HG03558 (cell line): Measurements from ENCODE around the gene MUSK.
"Not testable (repeated sequence)": the region's sequence is repeated elsewhere in the genome, so short reads cannot be mapped to it uniquely, and the experiment has no call there.

Experiments used
- ATAC-seq: cut with Tn5 transposase; IDR thresholded peaks from one replicate; pipeline ENCODE4 v1.9.1; 2021; ENCODE audit warnings: moderate number of reproducible peaks; ENCODE audit not compliant: unreplicated experiment; ENCODE audit errors: extremely low read depth

MUSK gene

DNA sequence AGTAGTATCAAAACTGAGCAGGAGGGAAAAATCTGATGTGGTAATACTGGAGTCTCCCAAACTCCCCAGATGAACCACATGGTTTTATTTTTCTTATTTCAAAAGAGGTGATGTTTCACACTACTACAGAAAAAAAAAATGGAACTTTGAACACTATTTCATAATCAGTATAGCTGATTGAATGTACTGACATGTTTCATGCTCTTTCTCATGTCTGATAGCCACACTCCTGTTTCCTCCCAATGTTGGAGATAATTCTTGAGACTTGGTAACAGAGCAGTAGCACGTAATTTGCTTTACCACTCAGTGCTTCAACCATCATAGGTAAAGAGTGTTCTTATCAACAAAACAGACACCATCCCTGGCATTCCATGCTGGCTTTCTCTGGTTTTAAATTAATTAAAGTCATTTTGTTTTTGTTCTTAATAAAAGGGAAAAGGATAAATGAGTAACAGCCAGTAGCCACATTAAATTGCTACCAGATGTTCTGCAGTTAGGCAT is 85.2 kb downstream of the MUSK start:
- no peak for ATAC-seq

DNA sequence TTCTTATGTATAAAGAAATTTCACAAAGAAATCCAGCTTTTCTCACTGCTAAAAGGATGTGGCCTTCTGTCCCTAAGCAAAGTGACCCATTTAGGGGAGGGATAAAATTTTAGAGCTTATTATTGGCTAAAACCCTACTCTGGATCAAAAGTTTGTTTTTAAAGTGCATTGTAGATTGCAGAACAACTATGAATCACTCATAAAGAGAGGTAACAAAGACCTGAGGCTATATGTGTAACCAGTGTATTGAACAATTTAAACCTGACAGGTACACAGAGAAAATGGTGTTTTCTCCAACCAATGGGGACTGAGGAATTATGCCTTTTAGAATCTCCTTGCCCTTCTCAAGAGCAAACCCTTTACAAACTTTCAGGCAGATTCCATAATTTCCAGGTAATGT is 86.6 kb downstream of the MUSK start:
- no peak for ATAC-seq

DNA sequence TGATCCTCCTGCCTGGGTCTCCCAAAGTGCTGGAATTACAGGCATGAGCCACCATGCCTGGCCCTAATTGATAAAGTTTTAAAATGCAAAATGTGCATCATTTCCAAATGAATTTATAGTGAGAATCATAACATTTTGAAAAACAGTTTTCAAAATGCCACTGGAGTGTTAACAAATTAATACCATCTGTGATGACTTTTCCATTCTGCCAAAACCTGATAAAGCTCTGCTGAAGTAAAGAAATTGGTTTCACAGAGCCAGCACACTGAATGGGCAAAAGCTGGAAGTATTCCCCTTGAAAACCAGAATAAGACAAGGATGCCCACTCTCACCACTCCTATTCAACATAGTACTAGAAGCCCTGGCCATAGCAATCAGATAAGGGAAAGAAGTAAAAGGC is 89.6 kb downstream of the MUSK start:
- no peak for ATAC-seq

DNA sequence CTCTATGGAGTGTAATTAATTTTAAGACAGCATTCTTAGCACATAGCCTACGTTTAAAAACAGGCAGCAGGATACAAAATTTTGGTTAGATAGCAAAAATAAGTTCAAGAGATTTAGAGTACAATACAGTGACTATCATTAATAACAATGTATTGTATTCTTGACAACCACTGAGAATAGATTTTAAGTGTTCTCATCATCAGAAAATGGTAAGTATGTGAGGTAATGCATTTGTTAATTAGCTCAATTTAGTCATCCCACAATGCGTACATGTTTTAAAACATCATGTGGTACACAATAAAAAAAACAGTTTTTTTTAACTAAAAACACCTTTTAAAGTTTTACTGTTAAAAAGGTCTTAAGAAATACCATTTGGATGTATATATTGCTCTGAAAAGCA is 94.2 kb downstream of the MUSK start:
- no peak for ATAC-seq

DNA sequence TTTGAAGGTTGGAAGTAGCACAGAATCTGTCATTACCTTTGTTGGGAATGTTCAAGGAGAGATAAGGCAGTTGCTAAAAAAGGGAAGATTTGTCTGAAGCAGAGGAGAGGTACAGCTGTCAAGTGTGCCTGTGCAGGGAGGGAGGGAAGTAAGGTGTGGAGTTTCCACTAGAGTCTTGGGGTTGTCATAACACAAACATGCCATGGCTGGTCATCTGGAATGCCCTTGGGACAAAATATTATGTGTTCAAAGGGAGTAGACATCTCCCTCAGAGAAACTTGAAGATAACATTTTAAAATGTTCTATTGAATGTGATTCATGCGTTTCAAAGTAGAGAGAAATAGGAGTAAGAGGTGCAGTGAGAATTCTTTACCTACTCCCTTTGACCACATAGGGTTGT is 95.0 kb downstream of the MUSK start:
- ATAC-seq: no peak

DNA sequence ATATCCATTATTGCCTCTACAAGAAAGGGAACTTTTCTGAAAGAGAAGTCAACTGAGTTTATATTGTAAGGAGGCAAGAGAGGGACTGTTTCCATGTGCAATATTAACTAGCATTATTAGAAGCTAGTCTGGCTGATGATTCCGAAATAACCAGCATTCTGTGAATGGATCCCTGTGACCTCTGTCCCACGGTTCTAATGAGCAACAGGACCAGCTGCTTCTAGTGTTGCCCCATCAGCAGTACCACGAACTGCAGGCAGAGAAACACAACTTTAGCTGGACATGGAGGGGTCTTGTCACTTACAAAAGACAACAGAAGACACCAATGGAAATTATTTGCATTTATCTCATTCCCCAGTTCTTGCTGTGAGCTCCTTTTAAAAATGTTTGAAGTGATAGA is 95.4 kb downstream of the MUSK start:
- no peak for ATAC-seq

DNA sequence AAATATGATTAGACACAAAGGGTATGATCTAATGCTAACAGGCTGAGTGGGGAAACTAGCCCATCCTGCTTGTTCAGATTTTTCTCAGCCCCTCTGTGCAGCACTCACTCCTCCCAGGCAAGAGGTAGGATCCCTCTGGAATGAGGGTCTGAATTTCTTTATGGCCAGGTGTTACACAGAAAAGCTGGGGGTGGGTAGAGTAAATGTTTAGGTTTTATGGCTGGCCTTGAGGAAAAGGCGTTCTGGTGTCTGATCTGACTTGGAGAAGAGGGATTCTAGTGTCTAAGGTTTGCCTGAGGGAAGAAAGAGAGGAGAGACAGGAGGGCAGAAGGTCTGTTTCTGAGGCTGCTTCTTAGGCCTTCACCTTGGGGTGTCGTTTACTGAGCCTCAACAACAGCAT is 97.3 kb downstream of the MUSK start:
- ATAC-seq: no peak

DNA sequence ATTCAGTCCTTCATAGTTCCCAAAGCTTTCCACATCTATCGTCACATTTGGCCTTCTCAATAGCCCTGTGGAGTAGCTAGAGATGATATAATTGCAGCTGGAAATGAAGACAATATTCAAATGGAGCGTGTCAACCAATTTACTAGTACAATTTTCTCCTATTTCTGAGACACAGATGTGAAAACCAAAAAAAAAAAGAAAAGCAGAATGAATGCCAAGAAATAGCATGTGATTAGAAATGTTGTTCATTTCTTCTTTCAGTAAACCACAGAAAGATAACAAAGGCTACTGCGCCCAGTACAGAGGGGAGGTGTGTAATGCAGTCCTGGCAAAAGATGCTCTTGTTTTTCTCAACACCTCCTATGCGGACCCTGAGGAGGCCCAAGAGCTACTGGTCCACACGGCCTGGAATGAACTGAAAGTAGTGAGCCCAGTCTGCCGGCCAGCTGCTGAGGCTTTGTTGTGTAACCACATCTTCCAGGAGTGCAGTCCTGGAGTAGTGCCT is 99.0 kb downstream of the MUSK start:
- ATAC-seq: no peak

DNA sequence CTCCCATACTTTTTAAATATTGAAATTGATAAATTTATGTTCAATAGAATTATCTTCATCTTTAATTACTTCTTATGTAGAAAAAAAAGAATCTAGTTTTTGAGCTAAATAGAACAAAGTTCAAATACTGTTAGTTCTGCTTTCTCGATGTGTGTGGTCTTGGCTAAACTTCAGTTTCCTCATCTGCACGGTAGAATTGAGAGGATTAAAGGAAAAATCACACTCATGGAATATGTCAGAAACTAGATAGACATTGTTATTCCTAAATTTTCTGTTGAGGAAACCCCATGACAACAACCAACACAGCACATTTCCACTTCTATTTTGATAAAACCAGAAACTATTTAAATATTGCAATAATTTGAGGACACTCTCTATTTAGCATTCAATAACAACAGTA is 100.3 kb downstream of the MUSK start:
- ATAC-seq: no peak

DNA sequence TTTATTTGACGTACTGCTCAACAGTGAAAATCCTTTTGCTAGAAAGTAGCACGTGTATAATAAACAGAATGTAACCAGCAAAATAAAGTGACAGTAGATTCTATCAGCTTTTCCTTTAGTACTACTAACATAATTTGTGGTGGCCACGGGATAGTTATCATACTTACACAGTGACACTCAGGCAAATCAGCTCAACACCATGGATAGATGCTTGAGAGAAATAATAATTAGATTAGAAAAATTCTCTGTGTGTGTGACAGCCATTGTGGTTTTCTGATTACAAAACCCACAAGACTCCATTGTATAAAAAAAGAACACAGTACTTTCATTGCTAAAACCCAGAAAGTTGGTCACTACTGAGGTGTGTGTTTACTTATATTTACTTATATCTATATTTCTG is 101.1 kb downstream of the MUSK start:
- ATAC-seq: no peak

DNA sequence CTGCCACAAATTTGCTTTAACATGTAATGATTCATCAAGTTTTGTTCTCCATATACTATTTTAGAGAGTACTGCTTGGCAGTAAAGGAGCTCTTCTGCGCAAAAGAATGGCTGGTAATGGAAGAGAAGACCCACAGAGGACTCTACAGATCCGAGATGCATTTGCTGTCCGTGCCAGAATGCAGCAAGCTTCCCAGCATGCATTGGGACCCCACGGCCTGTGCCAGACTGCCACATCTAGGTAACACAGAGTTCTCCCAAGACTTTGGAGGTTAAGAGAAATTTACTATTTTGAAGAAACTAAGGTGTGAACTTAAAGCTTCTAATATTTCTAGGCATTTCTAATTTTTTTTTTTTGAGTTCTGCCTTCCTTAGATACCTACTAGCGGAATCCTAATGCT is 107.1 kb downstream of the MUSK start:
- ATAC-seq: no peak

DNA sequence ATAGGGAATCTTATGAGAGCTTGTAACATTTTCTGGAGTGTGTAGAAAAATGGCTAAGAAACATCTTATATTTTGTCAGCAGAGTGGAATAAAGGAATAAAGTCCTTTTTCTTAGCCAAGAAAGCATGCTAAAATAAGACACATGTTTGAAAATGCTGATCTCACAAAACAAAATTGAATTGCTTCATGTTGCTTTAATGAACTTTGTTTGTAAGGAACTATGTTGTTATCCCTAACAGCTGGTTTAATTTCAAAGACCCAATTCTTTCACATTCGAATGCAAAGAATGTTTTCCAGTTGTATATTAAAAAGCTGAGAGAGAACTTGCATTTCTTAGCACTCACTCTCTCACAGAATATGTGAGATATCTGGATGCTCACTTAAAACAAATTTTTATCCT is 107.6 kb downstream of the MUSK start:
- ATAC-seq: no peak

DNA sequence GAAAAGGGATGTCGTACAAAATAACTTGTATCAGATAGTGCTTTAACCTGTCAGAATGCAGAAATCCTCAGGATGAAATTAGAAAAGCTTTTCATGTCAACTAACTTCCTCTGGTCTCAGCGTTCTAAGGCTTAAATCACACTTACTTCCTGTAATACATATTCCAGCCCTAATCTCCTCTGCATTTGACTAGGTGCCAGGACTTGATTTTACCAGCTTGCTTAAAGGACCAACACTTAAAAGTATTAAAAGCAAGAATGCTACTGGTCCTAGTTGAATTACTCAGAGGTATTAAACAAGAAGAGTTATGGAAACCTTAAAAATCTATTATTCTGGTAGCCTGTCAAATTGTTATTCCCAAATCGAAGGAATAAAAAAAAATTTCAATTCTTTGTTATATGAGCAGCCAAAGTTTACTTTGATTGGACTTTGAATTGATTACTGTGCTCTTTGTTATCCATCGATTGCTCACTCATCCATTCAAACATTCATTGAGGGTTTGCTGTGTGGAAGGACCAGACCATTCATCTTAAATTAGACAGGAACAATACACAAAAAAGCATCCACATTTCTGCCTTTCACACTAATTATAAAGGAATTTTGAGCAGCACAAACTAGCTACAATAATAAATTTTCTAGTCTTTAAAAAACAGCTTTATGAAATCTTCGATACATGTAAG is 108.7 kb downstream of the MUSK start:
- no peak for ATAC-seq

DNA sequence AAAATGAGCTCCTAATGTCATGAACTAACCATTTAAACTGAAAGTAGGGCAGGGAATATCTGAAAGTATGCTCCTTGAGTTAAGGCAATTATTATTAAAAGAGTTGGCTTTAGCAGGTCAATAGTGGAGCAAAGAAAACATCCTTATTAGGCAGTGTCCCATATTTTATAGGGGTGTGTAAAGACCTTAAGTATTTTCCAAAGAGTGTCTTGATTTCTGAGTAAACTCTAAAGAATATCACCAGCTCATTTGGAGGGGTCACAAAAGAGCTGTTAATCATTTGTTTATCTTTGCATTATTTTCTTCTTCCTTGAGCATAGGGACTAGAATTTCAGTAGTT is 109.3 kb downstream of the MUSK start:
- no peak for ATAC-seq

DNA sequence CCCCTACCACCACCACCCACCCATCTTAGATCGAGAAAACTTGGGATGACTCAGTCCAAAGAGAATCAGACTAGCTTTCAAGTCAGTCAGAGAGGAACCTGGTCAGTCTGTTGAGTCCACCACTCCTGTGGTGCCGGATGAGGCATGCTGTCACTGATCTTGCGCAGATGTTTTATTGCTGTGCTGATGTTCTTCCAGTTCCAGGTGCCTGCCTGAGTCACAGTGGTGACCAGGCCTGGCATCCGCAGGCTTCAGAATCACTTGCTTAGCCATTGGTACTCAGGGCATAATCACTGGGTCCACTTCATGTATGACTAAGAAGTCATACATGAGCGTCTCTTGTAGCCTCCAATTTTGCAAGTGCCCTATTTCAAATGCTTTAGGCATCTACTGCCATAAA is 114.1 kb downstream of the MUSK start:
- ATAC-seq: no peak

DNA sequence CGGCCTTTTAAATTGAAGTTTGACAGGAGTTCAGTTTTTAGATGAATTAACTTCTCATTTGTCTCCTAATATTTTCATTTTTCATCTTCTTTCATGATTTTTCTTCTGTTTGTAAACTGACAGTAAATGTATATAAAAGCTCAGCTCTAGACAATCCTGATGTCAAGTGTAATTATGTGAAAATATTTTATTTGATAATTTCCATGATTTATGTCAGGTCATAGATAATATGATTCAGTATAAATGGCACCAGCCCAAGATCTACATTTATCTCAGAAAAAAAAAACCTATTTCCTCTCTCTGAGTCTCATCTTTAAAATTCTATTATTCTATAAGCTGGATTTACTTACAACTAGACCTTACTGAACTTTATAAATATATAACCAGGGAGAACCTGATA is 115.7 kb downstream of the MUSK start:
- no peak for ATAC-seq

DNA sequence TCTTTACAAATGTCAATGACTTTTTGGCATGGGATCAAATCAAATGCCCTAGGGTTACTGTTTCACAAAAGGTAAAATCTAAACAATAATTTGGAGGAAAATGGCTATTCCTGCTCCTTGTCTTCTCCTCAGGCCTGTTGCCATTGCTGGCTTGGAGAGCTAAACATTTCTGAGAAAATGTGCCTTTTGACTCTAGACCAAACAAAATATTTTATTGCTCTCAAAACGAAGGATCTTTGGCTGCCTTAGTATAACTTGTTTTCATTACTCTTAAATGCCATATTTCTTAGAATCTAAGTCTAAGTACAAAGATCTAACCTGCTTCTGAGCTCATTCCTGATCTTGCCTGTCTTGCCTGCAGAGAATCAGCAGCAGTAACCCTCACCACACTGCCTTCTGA is 116.6 kb downstream of the MUSK start:
- no peak for ATAC-seq

DNA sequence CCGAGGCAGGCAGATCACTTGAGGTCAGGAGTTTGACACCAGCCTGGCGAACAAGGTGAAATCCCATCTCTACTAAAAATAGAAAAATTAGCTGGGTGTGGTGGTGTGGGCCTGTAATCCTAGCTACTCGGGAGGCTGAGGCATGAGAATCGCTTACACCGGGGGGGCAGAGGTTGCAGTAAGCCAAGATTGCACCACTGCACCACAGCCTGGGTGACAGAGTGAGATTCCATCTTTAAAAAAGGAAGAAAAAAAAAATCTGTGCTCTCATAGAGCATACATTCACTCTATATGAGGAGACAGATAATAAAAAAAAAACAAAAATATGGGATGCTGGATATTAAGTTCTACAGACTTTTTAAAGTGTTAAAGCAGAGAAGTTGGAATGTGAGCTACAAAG is 119.8 kb downstream of the MUSK start:
- ATAC-seq: not testable (repeated sequence)

DNA sequence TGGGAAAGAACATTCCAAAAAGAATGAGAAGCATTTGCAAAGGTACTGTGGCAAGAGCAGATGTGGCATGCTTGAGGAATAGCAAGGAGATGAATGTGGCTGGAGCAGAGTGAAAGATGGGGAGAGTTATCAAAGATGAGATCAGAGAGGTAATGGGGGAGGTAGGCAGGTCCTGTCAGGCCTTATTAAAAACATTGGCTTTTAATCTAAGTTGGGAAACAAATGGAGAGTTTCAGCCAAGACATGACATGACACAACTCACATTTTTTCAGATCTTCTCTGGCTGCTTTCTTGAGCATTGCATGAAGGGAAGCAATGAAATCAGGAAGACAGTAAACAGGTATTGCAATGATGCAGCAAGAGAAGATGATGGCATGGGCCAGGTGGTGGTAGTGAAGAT is 120.3 kb downstream of the MUSK start:
- ATAC-seq: no peak

DNA sequence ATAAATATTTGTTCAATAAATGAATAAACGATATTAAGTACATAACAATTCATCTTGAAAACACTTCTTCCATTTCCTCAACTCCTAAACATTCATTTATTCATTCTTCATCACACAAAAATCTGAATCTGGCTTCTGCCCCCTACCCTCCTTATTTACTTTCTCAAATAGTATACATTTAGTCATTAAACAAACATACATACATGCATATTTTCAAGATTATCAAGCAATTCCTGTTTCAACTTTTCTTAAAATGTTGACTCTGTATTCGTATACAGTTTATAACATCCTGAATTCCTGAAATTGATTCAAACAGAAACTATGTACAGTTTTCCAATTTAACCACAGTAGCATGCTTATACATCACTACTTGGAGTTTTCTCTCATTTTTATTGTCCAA is 129.0 kb downstream of the MUSK start:
- ATAC-seq: no peak

DNA sequence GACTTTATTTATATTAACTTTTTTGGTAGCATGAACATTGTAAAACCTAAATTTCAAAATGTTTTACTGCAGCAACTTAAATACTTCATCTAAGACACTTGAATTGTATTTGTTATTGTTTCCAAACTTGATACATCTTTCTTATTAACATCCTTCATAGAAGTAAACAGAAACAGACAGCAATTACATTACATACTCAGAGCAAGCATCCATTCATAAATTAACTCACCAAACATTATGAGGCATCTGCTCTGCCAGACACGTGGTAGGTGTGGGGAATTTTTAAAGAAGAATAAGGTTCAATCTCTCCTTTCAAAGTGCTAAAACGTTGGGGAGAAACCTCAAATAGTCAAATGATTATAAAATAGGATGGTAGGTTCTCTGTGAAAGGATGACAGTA is 130.8 kb downstream of the MUSK start:
- no peak for ATAC-seq

DNA sequence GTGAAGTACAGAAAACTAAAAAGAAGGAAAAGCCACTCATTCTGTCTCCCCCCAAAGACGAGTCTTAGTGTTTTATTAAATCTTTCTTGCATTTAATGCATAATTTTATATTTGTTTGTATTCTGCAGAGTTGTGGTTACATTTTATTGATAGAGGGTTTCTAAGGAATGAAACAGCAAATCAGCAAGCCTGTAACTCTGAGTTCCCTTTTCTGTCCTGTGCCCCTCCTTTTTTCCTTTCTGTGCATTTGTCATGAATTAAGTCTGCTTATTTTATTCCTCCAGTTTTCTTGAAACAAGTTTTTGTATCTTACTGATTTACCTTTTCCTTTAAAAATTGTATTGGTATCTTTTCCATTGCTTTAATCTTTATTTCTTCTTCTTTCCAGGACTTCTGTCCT is 132.8 kb downstream of the MUSK start:
- no peak for ATAC-seq
